Right renal cortex interstitium (tissue), 3 donors: Measurements from ENCODE around the gene RABEPK. TPM values are rescaled to one million over a fixed set of nuclear protein-coding genes. Genes with fewer than 3 reads are reported as not detected.
"Not testable (repeated sequence)": the region's sequence is repeated elsewhere in the genome, so short reads cannot be mapped to it uniquely, and the experiment has no call there.

Source experiments
- DNase-seq, 3 donors: peaks; one replicate each; pipeline ENCODE4 v3.0.0-alpha.2; 2013; ENCODE audit warnings: low read depth in 3 of 3, low spot score in 2 of 3
- polyA plus RNA-seq, 3 donors: library from polyadenylated mRNA; unstranded; fragments of 120-200 nt; gene quantifications; one replicate each; pipeline ENCODE4 v1.2.1, GENCODE V29; 2013; ENCODE audit not compliant: insufficient read length in 3 of 3

The RABEPK gene
- polyA plus RNA-seq, 3 donors: 22.4 to 23.7 (median 22.8) TPM

GRCh38 chr9:125194466-125194865, 5.9 kb upstream of the RABEPK start:
- not testable (repeated sequence) for DNase-seq

GRCh38 chr9:125195591-125195990, 4.8 kb upstream of the RABEPK start:
- DNase-seq: not testable (repeated sequence)

GRCh38 chr9:125202846-125203618, 2.7 kb downstream of the RABEPK start:
- no peak for DNase-seq

- no peak for DNase-seq
Measured at GRCh38 chr9:125204477-125204876, 4.1 kb downstream of the RABEPK start.

- no peak for DNase-seq
Measured at GRCh38 chr9:125214186-125214585, 13.8 kb downstream of the RABEPK start.

GRCh38 chr9:125218621-125219020, 18.3 kb downstream of the RABEPK start:
- no peak for DNase-seq

GRCh38 chr9:125224858-125225257, 24.5 kb downstream of the RABEPK start:
- not testable (repeated sequence) for DNase-seq

GRCh38 chr9:125227761-125228160, 27.4 kb downstream of the RABEPK start:
- no peak for DNase-seq

- DNase-seq: no peak
Measured at GRCh38 chr9:125233678-125234077, 33.3 kb downstream of the RABEPK start.

- DNase-seq: not testable (repeated sequence)
Measured at GRCh38 chr9:125234099-125234498, 33.8 kb downstream of the RABEPK start.

GRCh38 chr9:125235804-125236519, 35.6 kb downstream of the RABEPK start:
- DNase-seq: no peak

GRCh38 chr9:125236520-125237159, 36.3 kb downstream of the RABEPK start:
- not testable (repeated sequence) for DNase-seq

- no peak for DNase-seq
Measured at GRCh38 chr9:125238127-125238914, 38.0 kb downstream of the RABEPK start.

- DNase-seq: no peak
Measured at GRCh38 chr9:125238915-125239446, 38.6 kb downstream of the RABEPK start.

- no peak for DNase-seq
Measured at GRCh38 chr9:125239631-125240597, 39.6 kb downstream of the RABEPK start.

- DNase-seq: peak in 1 of 3 donors; percentile 10
Measured at GRCh38 chr9:125240649-125240999, 40.3 kb downstream of the RABEPK start.

- peak; percentile 98 to 99 (median 99) for DNase-seq
Measured at GRCh38 chr9:125241000-125241862, 40.9 kb downstream of the RABEPK start, which contains the start of gene HSPA5. Gene HSPA5 (minus strand): TSS chr9:125241343. CDS start chr9:125241126, 217 bp downstream.
